Prostate gland (tissue), 2 donors: Measurements from ENCODE around the gene RNF126. TPM values are rescaled to one million over a fixed set of nuclear protein-coding genes. Genes with fewer than 3 reads are reported as not detected.
"Not testable (repeated sequence)": the region's sequence is repeated elsewhere in the genome, so short reads cannot be mapped to it uniquely, and the experiment has no call there.

ENCODE experiments used
- DNase-seq: peaks from one replicate; pipeline ENCODE4 v3.0.0-alpha.2; 2019; ENCODE audit warnings: low spot score
- H3K27ac ChIP-seq, 2 donors: fragments of 200-600 bp; sonication (generic); 2 replicates each; pipeline ENCODE4 v1.5.1; 2017 to 2019
- H3K27me3 ChIP-seq: fragments of 200-600 bp; sonication (generic); replicated peaks from 2 replicates; pipeline ENCODE4 v1.5.1; 2019; ENCODE audit not compliant: insufficient read depth
- H3K36me3 ChIP-seq, 2 donors: fragments of 200-600 bp; sonication (generic); 1 replicate in 1 of 2; 2 replicates in 1 of 2; pipeline versions ENCODE4 v1.5.1 to v1.8.1; 2017 to 2019
- H3K4me1 ChIP-seq: fragments of 200-600 bp; sonication (generic); replicated peaks from 2 replicates; pipeline ENCODE4 v1.5.1; 2019
- H3K4me3 ChIP-seq, 2 donors: fragments of 200-600 bp; sonication (generic); 2 replicates each; pipeline ENCODE4 v1.5.1; 2017 to 2019
- H3K9me3 ChIP-seq: fragments of 200-600 bp; sonication (generic); 2 replicates; pipeline ENCODE4 v1.5.1; 2017
- POLR2A ChIP-seq: fragments of 450-650 bp; IDR thresholded peaks from one replicate; pipeline ENCODE4 v1.6.1; 2016; ENCODE audit warnings: antibody characterized with exemption, mild to moderate bottlenecking
- POLR2AphosphoS5 ChIP-seq: sonication (generic); formaldehyde crosslinking; IDR thresholded peaks from one replicate; pipeline ENCODE4 v1.6.1; 2017; ENCODE audit warnings: antibody characterized with exemption
- WGBS: methylation state at CpG from one replicate; pipeline ENCODE4 v1.1.5; 2018; 5-methylcytosine and 5-hydroxymethylcytosine counted together
- intact Hi-C: fragments of 100-400 bp; cut with DNase I; formaldehyde crosslinking; loops from one replicate; pipeline ENCODE4 v1.14.2; 2022
- total RNA-seq, 2 donors: library from RNA; depleted of rRNA; stranded (reverse); fragments of >200 nt; gene quantifications; one replicate each; pipeline ENCODE4 v1.1.0, GENCODE V29; 2016
- TF ChIP-seq, protein P1 (sequence below), 4 experiments: fragments of 200-600 bp in 2 of 4; fragments of 450-650 bp in 2 of 4; sonication (generic) in 2 of 4; IDR thresholded peaks; 1 replicate in 3 of 4; 2 replicates in 1 of 4; pipeline ENCODE4 v1.5.1; 2016 to 2019; ENCODE audit warnings: antibody characterized with exemption in 4 of 4, mild to moderate bottlenecking in 2 of 4, moderate library complexity in 2 of 4

The RNF126 gene
- total RNA-seq, 2 donors from 2014 or later, result 70.7 to 109 TPM

DNA sequence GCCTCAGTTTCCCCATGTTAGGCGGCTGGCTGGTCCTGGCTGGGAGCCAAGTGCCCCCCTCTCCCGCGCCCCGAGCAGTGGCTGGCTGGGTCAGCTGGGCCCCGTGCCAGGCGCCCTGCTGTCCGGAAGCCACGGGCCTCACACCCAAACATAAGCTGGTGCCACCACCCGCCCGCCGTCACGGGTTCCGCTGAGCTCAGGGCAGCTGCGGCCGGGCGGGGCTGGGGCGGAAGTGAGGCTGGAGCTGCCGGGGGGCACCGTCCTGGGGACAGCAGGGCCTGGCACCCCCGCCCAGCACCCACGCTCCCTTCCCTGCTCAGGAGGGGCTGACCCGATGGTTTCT, 54.0 kb downstream of the RNF126 start:
- TF ChIP-seq POLR2AphosphoS5, result no peak
- TF ChIP-seq, protein P1, sequence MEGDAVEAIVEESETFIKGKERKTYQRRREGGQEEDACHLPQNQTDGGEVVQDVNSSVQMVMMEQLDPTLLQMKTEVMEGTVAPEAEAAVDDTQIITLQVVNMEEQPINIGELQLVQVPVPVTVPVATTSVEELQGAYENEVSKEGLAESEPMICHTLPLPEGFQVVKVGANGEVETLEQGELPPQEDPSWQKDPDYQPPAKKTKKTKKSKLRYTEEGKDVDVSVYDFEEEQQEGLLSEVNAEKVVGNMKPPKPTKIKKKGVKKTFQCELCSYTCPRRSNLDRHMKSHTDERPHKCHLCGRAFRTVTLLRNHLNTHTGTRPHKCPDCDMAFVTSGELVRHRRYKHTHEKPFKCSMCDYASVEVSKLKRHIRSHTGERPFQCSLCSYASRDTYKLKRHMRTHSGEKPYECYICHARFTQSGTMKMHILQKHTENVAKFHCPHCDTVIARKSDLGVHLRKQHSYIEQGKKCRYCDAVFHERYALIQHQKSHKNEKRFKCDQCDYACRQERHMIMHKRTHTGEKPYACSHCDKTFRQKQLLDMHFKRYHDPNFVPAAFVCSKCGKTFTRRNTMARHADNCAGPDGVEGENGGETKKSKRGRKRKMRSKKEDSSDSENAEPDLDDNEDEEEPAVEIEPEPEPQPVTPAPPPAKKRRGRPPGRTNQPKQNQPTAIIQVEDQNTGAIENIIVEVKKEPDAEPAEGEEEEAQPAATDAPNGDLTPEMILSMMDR (IDR thresholded peaks at IDR 0.05), result no peak
- TF ChIP-seq POLR2A, result no peak
- intact Hi-C loops, result no loop called here
- Histone ChIP-seq H3K4me1 (no peaks in the 10 kb centered on the region), H3K9me3 (no peaks in the 10 kb centered on the region), H3K4me3 (no peak overlapping the region), H3K36me3 (no peaks in the 10 kb centered on the region), H3K27me3 (no peaks in the 10 kb centered on the region), H3K27ac (no peak overlapping the region)
- 64% methylated on average over 22 of the region's 22 CpGs for WGBS
- no peak for DNase-seq

DNA sequence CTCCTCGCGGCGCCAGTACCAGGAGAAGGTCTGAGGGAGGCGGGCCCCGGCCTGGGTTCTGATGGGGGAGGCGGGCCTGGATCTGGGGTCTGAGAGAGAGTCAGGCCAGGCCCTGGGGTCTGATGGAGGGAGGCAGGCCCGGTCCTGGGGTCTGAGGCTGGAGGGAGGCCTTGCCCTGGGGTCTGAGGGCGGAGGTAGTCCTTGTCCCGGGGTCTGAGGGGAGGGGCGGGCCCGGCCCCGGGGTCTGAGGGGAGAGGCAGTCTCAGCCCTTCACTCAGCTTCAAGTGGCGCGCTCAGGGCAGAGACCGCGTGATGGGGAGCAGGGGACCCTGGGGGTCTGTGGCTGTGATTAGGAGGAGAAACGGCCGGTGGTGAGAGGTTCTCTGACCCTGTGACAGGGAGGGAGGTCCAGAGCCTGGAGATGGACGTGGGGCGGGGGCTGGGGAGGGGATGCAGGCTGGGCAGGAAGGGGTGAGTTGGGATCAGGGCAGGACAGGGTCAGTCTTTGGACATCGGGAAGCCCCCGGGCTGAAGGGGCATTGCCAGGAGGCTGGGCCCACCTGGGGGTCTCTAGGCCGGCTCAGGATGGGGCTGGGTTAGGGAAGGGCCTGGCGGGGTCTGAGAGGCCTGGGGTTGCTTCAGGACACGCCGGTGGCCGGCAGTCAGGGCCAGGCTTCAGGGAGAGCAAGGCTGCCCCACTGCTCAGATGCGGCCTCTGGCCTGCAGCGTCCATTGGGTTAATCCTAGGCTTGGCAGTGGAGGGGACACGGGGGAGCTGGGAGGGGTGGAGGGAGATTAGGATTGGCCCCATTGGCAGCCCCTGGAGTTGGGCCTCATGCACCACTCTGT, 54.6 kb downstream of the RNF126 start:
- 79% methylated on average over 30 of the region's 30 CpGs for WGBS

DNA sequence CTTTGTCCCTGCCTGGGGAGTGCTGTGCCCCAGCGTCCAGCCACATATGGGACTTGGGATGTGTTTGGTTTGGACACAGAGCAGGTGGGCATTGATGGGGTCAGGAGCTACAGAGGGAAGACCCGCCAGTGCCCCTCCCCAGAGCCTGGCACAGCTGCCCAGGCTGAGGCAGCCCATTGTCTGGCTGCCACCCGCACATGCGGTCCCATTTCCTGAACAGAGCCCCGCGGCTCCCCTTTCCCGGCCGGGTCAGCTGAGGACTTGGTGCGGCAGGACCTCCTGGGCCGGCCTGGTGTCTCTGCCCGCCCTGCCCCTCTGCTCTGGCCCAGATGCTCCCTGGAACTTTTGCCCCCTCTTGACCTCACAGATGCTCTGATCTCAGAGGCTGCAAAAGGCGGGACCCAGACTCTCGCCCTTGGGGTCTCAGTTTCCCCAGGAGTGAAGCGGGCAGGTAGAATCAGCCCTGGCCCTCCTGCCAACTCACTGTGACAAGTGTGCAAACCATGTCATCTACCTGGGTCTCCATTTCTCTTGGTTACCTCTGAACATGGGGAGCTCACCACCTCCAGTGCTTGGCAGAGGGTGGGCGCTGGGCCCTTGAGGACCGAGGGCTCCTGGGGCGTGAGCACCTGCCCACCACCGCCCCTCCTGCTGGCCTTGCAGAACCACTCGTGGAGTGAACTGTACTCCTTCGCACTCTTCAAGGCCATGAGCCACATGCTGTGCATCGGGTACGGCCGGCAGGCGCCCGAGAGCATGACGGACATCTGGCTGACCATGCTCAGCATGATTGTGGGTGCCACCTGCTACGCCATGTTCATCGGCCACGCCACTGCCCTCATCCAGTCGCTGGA, 55.5 kb downstream of the RNF126 start:
- Histone ChIP-seq H3K27ac (no peak overlapping the region), H3K9me3 (no peaks in the 10 kb centered on the region), H3K4me1 (no peaks in the 10 kb centered on the region), H3K27me3 (no peaks in the 10 kb centered on the region), H3K4me3 (no peak overlapping the region), H3K36me3 (no peaks in the 10 kb centered on the region)
- TF ChIP-seq, protein P1 (IDR thresholded peaks at IDR 0.05), result no peak
- TF ChIP-seq POLR2AphosphoS5, result no peak
- no peak for TF ChIP-seq POLR2A
- WGBS, result 87% methylated on average over 27 of the region's 30 CpGs
- intact Hi-C loops, result no loop called here
- DNase-seq, result no peak

More for the DNA sequence above, 54.6 kb downstream of the RNF126 start:
- Histone ChIP-seq H3K4me1 (no peaks in the 10 kb centered on the region), H3K36me3 (no peaks in the 10 kb centered on the region), H3K27me3 (no peaks in the 10 kb centered on the region), H3K4me3 (no peak overlapping the region), H3K27ac (no peak overlapping the region), H3K9me3 (no peaks in the 10 kb centered on the region)
- intact Hi-C loops, result no loop called here
- TF ChIP-seq POLR2AphosphoS5 (no peak), POLR2A (no peak)
- TF ChIP-seq, protein P1 (IDR thresholded peaks at IDR 0.05), result no peak
- DNase-seq, result no peak

DNA sequence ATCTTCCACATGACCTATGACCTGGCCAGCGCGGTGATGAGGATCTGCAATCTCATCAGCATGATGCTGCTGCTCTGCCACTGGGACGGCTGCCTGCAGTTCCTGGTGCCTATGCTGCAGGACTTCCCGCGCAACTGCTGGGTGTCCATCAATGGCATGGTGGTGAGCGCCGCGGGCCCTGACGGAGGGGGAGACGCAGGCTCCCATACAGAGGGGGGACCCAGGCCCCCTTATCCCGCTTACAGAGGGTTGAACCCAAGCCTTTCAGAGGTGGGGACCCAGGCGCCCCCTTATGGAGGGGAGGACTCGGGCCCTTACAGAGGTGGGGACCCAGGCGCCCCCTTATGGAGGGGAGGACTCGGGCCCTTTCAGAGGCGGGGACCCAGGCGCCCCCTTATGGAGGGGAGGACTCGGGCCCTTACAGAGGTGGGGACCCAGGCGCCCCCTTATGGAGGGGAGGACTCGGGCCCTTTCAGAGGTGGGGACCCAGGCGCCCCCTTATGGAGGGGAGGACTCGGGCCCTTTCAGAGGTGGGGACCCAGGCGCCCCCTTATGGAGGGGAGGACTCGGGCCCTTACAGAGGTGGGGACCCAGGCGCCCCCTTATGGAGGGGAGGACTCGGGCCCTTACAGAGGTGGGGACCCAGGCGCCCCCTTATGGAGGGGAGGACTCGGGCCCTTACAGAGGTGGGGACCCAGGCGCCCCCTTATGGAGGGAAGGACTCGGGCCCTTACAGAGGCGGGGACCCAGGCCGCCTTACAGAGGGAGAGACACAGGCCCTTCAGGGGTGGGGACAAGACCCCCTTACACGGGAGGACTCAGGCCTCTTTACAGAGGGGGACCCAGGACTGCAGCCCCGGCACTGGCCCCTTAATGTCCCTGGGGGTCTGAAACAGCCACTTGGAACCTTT, 57.7 kb downstream of the RNF126 start:
- H3K9me3 ChIP-seq, H3K4me3 ChIP-seq, intact Hi-C loops, DNase-seq, H3K36me3 ChIP-seq, H3K27ac ChIP-seq, H3K27me3 ChIP-seq, H3K4me1 ChIP-seq: not testable (repeated sequence)
- WGBS, result 81% methylated on average over 27 of the region's 34 CpGs

DNA sequence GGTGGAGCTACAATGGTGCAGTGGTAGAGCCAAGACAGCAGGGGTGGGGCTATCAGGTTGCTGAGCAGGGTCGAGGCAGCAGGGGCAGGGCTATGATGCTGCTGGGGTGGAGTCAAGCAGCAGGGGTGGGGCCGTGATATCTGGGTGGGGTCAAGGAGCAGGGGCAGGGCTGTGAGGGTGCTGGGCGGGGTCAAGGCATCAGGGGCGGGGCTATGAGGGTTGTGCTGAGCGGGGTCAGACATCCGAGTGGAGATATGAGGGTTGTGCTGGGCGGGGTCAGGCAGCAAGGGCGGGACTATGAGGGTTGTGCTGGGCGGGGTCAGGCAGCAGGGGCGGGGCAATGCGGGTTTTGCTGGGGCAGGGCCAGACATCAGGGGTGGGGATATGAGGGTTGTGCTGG, 58.7 kb downstream of the RNF126 start:
- intact Hi-C loops, result no loop called here
- no peak for DNase-seq
- WGBS, result 88% methylated on average over 11 of the region's 11 CpGs
- TF ChIP-seq POLR2AphosphoS5, result no peak
- TF ChIP-seq POLR2A, result no peak
- TF ChIP-seq, protein P1 (IDR thresholded peaks at IDR 0.05), result no peak
- no peak overlapping the region for H3K27ac ChIP-seq
- no peaks in the 10 kb centered on the region for H3K4me1 ChIP-seq
- H3K27me3 ChIP-seq, result no peaks in the 10 kb centered on the region
- H3K36me3 ChIP-seq, result no peaks in the 10 kb centered on the region
- no peak overlapping the region for H3K4me3 ChIP-seq
- no peaks in the 10 kb centered on the region for H3K9me3 ChIP-seq

DNA sequence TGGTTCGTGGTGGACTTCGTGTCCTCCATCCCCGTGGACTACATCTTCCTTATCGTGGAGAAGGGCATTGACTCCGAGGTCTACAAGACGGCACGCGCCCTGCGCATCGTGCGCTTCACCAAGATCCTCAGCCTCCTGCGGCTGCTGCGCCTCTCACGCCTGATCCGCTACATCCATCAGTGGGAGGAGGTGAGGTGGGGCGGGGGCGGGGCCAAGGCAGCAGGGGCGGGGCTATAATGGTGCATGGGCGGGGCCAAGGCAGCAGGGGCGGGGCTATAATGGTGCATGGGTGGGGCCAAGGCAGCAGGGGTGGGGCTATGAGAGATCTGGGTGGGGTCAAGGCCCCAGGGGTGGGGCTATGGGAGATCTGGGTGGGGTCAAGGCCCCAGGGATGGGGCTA, 59.2 kb downstream of the RNF126 start:
- H3K9me3 ChIP-seq, H3K36me3 ChIP-seq, intact Hi-C loops, H3K4me1 ChIP-seq, H3K27me3 ChIP-seq, H3K4me3 ChIP-seq, DNase-seq, H3K27ac ChIP-seq: not testable (repeated sequence)
- 93% methylated on average over 16 of the region's 20 CpGs for WGBS

DNA sequence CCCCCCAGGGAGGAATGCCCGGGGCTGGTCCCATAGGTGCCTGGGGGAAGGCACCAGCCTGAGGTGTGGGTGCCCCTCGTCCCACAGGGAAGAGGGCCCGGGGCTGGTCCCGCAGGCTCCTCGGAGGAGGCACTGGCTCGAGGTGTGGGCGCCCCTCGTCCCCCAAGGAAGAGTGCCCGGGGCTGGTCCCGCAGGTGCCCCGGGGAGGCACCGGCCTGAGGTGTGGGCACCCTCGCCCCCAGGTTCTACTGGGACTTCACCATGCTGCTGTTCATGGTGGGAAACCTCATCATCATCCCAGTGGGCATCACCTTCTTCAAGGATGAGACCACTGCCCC, 59.7 kb downstream of the RNF126 start:
- WGBS, result 78% methylated on average over 12 of the region's 13 CpGs
- intact Hi-C loops, H3K27ac ChIP-seq, H3K36me3 ChIP-seq, DNase-seq, H3K9me3 ChIP-seq, H3K4me1 ChIP-seq, H3K4me3 ChIP-seq, H3K27me3 ChIP-seq: not testable (repeated sequence)
